Left kidney (tissue), 2 donors: Measurements from ENCODE around the gene INF2. TPM values are rescaled to one million over a fixed set of nuclear protein-coding genes. Genes with fewer than 3 reads are reported as not detected.

Experiments used
- DNase-seq: peaks from one replicate; pipeline ENCODE4 v3.0.0-alpha.2; 2013
- polyA plus RNA-seq: library from polyadenylated mRNA; unstranded; fragments of 120-200 nt; gene quantifications from one replicate; pipeline ENCODE4 v1.2.1, GENCODE V29; 2013; ENCODE audit not compliant: insufficient read length

Gene INF2
- polyA plus RNA-seq, 1 donor = 38.9 TPM

DNA sequence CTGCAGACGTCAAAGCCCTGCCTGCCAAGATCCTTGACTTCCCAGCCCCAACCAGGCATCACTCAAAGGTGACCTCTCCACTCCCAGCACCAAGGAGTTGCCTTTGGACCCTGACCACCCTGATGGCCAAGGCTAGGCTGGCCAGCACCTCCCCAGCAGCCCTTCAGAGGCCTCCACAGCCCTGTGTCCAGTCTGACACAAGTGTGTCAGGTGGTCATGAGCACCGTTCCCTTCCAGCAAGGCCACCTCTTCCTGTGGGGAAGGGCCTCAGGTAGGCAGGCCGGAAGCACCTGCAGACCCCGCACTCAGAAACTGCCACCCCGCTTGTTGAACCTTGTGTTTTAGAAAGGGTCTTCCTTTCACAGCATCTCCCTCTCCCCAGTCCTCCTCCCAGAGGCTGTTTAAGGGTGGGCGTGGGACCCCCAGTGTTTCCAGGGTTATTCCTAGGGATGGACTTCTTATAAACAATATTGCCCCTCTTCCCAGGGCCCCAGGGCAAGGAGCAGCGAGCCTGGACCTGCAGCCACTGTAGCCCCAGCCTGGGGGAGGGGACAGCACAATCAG is 13.2 kb upstream of the INF2 start:
- DNase-seq = no peak

DNA sequence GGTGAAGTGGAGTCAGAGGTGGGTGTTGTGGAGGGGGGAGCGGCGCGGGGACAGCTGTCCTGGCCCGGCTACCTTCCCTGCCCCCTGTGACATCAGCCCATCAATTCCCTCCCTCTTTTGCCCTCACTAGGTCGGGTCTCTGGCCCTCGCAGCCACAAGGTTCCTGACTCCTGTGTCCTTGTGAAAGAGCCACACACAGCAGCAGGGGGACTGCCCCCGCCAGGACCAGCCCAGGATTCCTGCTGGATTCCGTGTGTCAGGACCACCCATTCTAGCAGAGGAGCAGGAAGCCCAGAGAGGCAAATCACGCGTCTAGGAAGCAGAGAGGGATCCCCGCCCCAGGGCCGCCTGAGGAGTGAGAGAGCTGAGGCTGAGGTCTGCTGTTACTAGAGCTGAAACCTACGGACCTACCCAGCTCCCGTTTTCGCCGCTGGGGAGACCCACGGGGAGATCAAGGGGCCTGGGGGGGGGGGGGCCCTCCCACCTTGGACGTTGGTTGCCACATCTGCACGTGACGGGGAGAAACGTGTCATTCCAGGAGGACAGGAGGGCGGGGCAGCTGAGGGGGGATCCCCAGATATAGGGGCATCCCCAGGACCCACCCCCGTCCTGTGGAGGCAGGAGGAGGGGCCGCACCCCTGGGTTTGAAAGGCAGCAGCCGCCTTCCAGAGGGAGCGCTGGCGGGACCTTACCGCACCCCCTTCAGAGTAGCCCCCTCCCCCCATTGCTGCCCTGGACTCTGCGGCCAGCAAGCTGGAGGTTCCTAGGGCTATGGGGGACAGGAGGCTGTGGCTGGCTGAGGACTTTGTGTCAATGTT is 12.5 kb upstream of the INF2 start:
- no peak for DNase-seq

- DNase-seq = peak; percentile 80
Observed at GRCh38 chr14:104677512-104678332, 11.7 kb upstream of the INF2 start.

GRCh38 chr14:104678346-104678745 is 11.1 kb upstream of the INF2 start:
- DNase-seq = peak; percentile 67

DNA sequence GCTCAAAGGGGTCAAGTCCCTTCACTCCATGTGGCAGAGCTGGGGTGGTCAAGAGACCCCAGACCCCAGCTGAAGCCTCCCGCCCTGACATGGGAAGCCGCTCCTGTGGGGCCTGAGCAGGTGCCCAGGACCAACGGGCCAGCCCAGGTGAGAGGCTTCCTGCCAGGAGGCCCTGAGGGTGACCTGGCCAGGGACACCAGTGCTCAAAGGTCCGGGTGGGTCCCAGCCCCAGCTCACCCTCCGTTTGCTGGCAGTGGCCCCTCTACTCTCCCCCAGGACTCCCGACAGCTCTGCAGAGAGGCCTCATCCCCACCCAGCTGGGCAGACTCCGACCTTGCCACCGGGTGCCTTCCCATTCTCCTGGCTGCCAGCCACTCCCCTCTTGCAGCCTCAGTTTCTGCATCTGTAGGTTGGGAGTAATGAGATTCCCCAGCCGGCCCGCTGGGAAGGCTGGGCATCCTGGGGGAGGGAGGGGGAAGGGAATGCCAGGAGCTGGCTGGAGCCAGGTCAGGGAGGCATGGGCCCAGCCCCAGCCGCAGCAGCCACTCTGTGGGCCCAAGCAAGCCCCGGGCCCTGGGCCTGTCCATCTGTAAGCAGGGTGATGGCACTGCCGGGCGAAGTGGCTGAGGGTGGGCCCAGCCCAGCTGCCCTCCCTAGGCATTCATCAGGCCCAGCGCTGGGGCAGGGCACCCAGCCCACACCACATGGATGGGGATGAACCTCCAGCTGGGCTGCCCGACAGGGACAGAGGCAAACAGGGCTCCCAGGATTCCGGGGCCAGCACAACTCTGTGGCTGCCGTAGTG is 10.3 kb upstream of the INF2 start:
- DNase-seq = no peak

GRCh38 chr14:104680056-104680805 is 9.2 kb upstream of the INF2 start:
- DNase-seq = no peak

DNA sequence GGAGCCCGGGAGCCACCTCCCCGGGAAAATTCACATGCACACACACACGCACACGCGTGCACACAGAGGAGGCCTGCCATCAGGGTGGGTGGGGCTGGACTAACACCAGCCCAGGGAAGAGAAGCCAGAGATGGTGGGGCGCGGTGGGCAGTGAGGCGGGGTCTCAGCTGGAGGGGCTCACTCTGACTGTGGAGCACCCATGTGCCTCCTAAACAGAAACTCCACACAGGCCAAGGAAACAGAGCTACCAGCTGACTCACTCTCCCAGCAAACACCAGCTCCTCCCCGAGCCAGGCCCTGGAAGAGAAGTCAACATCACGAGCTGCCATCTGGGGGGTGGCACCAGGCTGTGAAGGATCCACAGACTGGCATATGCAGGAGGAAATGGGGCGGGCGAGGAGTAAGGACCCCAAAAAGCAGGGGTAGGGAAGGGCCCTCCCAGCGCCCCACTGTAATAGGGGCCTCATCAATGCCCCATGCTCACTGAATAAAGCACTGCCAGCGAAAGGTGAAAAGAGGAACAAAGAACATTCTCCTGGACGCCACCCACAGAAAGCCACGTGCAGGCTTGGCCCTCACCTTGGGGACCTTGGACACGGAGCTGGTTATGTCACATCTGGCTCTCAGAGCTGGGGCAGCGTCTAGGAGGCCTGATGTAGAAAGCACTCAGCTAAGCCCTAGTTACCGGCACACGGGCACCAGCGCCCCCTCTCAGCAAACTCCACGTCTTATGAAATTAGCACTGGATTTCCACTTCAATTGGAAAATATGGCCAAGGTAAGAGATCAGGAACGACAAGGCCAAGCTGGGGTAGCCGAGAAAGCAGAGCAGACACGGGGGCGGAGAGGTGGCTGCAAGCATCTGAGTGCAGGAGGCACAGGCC is 8.4 kb upstream of the INF2 start:
- no peak for DNase-seq

DNA sequence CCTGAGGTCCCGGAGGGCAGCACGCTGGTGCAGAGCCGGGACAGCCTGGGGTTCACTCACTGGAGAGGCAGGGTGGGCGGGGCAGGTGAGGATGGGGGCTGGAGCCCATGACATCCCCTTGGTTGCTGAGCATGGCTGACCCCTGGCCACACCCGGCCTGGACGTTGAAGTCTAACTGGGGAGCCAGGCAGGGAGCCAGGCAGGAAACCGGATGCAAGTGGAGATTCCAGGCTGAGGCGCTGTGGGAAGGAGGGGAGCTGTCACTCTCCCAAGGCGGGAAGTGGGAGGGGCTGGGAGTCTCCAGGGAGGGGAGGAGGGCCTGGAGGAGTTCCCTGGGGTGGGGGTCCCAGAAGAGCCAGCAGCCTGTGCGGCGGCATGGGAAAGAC is 7.7 kb upstream of the INF2 start:
- peak; percentile 90 for DNase-seq

- no peak for DNase-seq
Observed at GRCh38 chr14:104682107-104682593, 7.3 kb upstream of the INF2 start.

- DNase-seq = no peak
Observed at GRCh38 chr14:104683653-104684448, 5.6 kb upstream of the INF2 start.

GRCh38 chr14:104684449-104684821 is 5.0 kb upstream of the INF2 start:
- no peak for DNase-seq

DNA sequence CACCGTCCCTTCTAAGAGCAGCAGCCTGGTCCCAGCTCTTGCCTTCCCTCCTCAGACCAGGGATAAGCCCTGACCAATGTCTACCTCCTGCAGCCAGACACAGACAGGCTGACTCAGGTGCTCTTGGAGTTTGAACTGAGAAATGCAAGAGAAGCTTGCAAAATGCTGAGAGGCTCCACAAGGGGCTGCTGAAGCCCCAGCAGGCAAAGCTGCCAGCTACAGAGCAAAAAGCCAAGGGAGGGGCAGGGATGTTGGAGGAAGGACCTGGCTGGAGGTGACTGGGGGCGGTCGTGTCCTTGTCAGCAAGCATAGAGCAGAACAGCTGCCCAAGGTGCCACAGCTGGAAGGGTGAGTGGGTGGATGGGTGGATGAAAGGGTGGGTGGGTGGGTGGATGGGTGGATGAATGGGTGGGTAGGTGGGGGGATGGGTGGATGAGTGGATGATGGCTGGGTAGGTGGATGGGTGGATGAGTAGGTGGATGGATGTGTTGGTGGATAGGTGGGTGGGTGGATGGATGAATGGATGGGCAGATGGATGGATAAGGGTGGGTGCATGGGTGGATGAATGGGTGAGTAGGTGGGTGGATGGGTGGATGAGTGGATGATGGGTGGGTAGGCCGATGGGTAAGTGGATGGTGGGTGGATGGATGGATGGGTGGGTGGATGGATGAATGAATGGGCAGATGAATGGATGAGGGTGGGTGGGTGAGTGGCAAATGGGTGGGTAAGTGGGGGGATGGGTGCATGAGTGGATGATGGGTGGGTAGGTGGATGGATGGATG is 4.0 kb upstream of the INF2 start:
- no peak for DNase-seq

DNA sequence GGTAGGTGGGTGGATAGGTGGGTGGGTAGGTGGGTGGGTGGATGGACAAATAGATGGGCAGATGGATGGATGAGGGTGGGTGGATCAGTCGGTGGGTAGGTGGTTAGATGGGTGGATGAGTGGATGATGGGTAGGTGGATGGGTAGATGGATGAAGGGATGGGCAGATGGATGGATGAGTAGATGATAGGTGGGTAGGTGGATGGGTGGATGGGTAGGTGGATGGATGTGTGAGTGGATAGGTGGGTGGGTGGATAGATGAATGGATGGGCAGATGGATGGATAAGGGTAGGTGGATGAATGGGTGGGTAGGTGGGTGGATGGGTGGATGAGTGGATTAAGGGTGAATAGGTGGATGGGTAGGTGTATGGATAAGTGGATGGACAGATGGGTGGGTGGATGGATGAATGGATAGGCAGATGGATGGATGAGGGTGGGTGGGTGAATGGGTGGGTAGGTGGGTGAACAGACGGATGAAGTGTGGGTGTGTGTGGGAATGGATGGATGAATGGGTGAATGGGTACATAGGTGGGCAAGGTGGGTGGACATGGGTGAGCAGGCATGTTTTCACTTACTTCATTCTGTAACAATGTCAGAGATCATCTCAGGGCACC is 3.3 kb upstream of the INF2 start:
- no peak for DNase-seq

DNA sequence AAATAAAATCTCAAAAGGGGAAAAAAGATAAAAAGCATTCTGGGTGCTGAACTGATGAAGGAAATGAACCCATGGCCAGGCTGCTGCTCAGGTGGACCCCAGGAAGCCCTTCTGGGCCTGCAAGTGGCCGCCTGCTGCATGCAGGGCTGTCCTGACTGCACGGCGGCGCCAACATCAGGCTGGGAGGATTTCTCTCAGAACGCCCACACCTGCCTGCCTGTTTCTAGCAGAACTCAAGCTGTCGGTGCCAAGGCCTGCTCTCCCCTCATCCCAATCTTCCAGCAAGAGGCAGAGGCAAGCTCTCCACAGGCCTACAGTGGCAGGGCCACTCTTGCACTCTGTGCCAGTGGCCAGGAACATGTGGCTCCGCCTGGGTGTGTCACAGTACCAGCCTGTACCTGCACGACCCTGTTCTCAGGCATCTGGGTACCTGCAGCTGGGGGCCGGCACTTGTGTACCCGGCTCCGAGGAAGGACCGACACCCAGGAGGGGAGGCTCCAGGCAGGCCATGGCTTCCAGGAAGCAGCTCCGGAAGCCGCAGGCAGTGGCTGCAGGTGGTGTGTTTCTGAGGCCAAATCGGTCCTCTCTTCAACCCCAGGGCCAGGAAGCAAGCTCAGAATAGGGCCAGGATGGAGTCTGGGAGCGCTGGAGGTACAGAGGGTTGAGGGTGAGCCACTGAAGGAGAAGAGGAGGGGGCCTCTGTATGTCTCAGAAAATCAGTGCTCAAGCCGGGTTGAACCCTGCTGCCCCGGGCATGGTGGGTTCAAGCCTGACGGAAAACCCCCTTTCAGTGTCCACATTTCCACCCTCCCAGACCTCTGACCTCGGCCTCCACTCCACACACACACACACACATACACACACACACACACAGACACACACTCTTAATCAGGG is 2.5 kb upstream of the INF2 start:
- no peak for DNase-seq

GRCh38 chr14:104687601-104688504 is 1.6 kb upstream of the INF2 start:
- no peak for DNase-seq
